Stimulated activated CD4-positive, alpha-beta T cell treated with anti-CD3 and anti-CD28 coated beads, Interleukin-1b, Interleukin-23, amount 100 ng/mL, for 4 hours (primary cell): ENCODE measurements around the gene TPM1.

ENCODE experiments used
- DNase-seq, 2 donors: peaks; one replicate each; pipeline ENCODE4 v3.0.0-alpha.2; 2020; ENCODE audit warnings: low read depth in 2 of 2

The TPM1 gene

DNA sequence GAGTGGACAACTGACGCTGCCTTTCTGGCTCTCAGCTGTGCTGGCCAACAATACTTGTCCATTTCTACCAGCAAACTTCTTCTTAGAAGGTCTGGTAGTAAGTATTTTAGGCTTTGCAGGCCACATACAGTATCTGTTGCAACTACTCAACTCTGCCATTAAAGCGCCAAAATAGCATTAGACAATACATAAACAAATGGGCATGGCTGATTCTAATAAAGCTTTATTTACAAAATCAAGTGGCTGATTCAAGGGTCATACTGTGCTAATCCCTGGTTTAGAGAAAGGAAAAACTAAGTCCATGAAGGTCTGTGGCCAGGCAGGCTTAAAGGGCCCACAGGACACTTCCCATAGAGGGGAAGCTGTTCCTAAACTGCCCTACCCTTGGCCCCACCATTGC lies 26.3 kb upstream of the TPM1 start:
- no peak for DNase-seq

DNA sequence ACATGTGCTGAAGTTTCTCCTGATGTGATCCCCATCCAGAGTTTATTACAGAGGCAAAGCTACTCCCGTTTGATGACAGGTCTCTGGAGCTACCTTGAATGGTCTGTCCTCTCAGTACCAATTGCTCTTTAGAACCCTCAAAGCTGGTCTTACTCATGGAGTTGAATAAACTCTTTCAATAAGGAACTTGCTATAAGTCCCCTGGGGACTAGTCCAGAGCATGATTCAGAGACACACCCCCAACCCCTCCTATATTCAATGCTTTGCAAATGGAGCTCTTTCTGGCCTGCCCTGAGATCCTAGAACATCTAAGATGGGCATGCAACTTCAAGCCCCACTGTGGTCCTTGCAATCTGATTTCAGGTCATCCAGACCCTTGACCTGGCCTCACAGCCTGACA lies 23.9 kb upstream of the TPM1 start:
- DNase-seq: no peak

DNA sequence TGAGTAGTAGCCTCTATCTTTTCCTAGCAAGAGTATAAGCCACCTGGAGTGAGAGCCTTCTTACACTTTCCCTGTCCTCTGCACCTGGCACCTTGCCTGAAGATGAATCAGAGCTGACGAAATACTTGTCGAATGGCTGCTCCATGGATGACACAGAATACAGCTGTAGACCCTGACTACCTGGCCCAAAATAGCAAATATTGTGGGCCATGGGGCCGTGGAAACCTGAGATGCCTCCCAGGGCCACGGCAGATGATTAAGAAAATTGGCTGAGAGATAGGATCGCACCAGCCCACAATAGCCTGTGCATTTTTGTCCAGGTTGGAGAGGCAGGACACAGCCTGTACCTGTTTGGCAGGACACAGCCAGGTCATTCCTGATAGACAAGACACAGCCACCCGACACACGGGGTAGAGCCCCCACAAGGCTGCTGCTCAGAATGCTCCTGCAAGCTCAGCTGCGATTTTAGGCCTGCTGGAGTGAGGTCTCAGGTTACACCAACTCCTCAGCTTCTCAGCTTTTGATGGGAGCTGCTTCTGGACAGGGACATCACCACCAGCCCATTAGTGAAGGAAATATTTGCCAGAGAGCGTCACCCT lies 22.9 kb upstream of the TPM1 start:
- no peak for DNase-seq

DNA sequence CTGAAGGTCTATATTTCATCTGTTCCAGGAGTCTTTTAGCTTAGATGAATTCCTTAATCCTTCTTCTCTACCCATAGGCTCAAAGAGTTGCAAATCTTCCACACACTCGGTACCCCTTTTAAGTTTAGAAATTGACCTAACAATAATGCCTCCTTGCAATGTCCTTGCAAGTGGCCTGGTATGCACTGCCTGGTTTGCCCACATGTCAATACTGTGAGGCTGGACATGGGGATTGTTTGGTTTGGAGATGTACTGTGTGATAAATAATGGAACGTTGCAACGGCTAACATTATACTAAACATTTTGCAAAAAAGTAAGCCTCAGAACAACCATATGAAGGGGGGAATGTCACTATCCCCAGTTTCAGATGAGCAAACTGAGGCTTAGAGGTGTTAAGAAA lies 22.4 kb upstream of the TPM1 start:
- no peak for DNase-seq

DNA sequence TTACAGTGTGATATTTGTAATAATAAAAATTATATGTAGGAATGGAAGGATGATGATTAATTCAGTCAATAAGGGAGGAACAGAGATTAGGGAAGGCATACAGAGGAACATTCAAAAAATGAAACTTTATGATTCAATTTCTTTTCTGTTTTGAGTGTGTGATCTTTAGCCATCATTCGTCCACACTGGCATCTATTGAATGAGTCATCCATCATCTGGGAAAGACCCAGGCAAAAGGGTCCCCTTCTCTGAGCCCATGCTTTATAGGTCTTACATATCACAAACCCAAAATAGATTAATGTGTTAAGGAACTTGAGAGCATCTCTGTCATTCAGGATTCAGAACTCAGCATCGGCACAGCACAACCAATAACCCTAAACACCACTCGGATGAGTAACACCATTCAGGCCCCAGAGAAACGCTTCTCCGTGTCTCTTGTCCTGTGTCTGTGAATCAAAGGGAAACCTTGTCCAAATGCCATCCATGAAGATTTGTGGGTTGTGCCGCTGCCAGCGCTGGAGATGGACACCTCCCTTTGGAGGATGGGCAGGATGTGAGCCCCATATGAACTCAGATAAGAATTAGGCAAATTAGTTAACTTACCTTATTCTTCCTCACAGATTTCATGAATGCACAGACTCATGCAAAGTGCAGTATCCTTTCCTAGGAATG lies 21.7 kb upstream of the TPM1 start:
- no peak for DNase-seq

DNA sequence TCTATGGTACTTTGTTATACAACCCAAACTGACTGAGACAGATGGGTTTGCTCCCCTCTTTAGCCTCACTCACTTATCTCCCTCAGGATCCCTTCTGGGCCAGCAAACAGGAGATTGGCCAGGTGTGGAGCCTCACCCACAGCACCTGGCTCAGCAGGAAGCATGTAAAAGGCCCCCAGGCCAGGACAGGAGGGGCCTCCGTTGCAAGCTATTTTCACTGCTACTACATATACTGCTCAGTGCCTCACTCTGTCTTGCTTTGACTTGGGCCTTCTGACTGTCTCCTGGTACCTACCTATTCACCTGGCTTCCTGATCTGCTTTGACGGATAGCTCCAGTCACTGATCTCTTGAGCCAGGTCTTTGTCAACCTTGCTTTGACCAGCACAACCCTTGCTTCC lies 20.4 kb upstream of the TPM1 start:
- DNase-seq: no peak

DNA sequence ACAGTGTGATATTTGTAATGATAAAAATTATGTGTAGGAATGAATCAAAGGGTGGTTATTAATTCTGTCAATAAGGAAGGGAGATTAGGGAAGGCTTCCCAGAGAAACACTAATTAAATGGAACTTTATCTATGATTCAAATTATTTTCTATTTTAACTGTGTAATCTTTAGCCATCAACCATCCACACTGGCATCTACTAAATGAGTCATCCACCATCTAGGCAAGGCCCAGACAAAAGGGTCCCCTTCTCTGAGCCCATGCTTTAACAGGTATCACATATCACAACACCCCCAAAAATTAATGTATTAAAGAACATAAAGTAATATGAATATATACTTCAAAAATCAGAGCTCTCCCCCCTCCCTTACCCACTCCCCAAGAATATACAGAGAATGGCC lies 19.9 kb upstream of the TPM1 start:
- no peak for DNase-seq

DNA sequence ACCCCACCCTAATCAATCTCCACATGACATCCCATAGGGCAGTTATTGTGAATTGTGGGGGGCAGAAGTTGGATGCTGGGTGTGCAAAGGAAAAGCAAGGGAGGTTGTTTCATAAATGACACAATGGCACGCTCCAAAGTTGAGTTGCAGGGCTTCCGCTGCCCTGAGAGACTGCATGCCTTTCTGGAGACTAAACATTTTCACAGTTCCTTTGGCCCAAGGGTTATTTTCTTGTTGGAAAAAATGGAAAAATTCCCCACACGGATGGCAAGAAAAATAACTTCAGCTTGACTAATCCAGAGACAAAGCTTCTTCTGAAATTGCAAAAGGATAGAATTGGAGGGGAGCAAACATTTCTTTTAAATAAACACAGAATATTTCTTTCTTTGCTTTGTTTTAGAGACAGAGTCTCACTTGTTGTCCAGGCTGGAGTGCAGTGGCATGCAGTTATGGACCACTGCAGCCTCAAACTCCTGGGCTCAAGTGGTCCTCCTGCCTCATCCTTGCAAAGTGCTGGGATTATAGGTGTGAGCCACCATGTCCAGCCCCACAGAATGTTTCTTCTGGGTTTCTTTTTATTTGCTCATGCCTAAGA lies 19.1 kb upstream of the TPM1 start:
- DNase-seq: no peak

DNA sequence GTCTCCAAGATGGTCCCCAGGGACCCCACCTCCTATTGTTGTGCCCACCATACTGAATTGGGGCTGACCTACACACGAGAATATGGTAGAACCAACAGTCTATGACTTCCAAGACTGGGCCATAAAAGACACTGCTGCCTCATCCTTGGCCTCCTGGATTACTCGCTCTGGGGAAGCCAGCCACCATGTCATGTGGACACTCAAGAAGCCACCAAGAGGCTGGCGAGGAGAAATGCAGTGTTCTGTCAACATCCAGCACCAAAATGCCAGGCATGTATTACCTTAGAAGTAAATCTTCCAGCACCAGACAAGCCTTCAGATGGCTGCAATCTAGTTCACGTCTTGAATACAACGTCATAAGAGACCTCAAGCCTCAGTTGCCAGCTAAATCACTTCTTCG lies 17.1 kb upstream of the TPM1 start:
- DNase-seq: no peak

DNA sequence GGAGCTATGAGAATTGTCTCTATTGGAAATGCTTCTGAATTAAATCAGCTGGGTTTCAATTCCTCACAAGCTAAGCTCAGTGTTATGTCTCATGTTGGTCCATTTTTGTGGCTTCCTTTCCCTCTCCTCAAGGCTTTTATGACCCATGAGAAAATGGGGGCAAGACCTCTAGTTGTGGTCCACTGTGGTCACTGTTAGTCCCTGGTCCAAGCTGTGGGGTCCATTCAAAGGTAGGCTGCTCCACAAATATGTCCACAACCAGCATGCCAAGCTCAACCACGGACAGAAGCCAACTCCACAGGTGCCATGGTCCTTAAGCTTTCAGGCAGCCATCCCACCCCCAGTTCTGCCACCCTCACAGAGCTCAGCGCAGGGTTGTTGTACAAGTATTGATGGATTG lies 14.9 kb upstream of the TPM1 start:
- no peak for DNase-seq

DNA sequence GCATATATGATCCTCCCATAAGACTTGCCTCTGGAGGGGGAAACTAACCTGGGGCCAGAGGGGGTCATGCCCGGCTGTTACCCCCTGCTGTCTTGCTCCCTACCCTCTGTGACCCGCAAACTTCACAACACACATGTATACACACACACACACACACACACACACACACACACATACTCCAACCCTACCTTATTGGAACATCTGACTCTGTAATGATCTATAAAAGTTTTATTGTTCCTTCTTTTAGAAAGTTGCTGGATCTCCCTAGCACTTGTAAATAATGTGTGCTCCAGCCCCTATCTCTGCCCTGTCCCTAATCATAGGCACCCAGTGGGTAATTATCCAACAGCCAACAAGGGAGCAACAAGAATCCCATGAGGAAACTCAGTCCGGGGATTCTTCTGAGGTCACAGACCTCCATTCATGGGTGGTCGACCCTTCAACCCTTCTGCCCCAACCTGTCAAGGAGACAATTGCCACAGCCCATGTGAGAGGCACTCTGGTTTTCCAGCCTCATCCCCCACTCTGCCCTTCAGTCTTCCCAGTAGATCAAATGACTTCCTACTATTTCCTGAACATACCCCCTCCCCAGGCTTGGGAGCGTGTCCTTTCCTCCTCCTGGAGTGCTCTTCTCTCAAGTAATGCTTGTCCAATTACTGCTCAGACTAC lies 14.0 kb upstream of the TPM1 start:
- DNase-seq: no peak

DNA sequence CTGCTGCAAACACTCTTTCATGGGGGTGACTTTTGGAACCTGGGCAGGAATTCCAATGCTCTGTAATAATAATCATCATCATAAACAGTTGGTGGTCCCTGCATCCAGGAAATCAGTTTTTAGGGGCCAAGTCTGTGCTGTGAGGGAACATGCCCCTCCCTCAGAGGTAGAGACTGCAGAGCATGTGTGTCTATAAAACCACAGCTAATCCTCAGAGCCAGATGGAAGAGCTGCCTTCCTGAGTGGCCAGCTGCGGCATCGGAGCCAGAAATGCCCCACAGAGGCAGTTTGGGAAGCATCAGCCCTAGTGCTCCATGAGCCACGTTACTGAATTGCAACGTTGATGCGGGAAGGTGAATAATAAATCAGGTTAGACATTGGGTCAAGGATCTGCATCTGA lies 12.9 kb upstream of the TPM1 start:
- DNase-seq: no peak

DNA sequence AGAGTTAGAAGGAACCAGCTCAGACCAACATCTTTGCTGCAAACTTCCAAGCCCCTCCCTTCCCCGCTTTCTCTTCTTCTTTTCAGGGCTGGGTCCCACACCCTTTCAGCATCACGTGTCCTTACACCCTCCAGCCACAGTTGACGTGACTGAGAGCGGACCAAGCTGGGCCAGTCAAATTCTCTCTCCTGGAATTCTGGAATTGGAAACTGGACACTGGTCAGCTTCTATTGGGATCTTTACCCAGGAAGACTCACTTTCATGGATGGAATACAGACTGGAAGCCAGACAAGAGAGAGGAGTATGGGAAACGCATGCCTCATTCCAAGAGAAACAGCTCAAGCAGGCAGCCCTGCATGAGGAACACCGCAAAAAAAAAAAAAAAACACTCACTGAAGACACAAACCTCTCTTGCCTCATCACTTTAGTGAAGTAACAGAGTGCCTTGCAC lies 12.4 kb upstream of the TPM1 start:
- DNase-seq: no peak

DNA sequence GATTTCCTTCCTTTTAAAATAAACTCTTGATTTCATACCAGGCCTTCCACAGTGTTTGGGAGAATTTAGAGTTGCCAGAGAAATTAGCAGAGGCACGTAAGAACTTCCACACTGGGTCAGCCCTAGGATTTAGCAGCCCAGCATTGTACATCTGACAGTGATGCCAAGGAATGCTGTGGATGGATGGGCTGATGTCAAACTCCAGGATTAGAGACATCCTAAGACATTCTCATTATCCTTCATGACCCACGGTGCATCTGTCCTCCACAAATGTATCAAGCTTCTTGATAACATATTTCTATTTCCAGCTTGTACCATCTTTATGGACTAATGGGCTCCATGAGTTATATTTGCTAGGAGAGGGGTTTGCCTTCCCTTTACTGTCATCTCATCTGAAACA lies 8.0 kb upstream of the TPM1 start:
- no peak for DNase-seq

DNA sequence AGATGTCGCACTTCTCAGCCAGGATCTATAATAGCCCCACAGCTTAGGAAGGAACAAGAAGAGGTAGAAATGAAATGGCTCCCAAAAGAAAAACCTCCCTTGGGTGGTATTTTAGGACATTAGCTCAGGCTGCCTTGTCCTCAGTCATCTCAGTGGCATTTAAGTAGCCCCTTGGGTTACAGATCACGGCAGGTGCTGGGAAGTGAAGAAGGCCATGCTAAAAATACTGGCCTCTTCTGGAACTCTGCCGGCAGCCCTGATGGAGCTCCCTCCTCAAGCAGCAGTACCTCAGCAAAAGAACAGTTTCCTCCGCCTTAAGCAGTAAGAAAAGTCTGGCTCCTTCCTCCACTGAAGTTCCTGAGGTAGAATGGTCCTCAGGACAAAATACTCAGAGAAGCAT lies 7.3 kb upstream of the TPM1 start:
- no peak for DNase-seq

DNA sequence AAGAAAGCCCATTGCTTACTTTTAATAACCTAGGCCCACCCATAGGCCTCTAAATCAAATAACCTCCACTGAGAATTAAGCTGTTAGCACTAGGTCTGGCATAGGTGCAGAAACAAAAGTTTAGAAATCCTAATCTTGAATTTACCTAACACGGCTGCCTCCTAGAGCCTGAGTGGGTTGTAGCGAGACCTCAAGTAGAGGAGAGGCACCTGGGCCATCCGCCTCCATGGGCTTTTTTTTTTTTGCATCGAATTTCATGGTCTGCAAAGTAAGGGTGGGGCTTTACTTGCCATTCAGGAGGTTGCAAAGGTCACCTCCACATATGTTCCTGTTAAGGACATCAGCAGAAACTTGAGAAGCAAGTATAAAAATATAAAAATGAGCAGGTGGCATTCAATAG lies 6.6 kb upstream of the TPM1 start:
- DNase-seq: no peak

DNA sequence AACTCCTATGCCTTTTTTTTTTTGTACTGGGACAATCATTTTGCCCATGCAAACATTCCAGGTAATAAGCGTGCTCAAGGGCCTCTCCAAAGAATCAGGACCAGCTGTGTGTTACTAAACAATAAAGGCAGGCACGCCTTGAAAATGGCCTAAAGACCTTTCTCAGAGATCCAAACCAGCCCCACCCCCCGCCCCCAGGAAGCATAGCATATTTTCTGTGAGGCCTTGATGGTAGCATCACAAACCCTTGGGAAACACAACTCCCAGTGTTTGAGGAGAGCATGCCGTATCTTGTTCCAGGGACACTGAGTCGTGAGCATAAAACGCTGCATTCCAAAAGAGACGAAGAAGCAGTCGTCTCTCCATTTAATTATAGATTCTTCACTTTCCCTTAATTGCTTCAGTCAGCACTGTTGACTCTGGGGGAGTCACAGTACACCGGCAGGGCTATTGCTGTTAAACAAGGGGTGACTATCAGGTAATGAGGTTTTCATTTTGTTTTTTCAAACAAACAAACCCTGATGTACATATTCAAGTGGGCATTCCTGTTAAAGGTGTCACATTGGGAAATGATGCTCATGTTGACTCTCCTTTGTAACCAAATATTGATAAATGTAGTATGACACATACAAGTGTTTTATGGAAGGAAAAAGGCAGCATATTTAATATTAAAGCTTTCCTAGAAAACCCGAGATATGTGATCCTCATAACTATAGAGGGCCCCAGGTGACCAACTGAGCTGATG lies 4.4 kb upstream of the TPM1 start:
- no peak for DNase-seq

DNA sequence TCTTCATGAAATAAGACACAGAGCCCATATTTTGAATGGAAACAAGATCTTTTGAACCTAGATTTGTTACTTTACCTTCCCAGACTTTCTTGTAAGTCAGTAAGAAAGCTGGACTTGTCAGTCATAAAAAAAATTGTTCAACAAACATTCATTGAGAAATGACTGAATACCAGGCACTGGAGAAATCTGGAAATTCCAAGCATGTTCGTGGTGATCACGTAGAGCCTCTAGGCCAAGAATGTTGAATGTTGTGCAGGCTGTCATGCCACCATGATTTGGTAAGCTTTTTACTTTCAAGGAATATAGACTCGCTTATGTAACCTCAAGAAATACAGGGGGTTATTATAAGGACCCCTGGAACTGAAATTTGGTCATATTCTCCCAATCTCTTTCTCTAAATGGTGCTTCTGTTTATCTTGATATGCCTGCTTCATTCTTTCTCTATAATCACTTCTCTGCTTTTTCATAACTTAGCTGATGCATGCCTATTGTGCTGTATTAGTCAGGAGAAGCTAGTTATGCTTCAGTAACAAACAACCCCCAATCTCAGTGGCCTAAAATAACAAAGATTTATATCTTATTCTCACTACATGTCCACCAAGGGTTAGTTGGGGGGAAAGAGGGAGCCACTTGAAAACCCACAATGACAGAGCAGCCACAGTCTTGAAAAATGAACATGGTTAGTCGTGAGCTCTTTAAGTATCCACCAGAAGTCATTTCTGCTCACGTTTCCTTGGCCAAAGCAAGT lies 3.4 kb upstream of the TPM1 start:
- no peak for DNase-seq

DNA sequence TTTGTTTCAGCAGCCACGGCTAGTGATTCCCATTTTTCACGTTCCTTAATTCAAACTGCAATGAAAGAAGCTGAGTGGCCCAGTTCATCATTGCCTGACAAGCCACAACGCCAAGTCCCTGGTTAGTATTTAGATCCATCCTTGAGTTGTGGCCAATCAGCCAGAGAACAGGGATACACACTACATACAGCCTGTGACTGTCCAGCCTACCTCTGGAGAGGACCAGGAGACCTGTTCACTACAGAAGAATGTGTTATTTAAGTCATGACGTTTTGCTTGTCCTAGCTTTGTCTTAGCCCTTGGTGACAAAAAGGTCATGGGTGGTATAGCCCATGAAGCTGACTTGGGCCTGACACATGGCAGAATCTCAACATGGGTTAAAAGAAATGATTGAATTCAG lies 2.7 kb upstream of the TPM1 start:
- no peak for DNase-seq

DNA sequence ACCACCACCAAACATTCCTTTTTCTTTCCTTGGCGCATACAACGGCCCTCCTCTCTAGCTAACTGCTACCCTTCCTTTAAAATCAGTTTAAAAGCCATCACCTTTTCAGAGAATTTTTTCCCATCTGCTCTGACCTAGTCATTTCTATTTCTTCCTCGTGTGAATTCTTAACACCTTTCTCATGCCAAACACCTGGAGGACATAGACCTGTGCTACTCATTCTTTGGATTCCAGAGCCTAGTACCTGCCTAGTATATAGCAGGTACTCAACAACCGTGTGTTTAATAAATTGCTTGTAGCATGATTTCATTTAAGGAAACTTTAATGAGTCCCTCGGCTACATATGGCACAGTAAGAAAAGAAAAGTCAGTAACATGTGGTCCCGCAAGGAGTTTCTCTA lies 2.0 kb upstream of the TPM1 start:
- DNase-seq: no peak

DNA sequence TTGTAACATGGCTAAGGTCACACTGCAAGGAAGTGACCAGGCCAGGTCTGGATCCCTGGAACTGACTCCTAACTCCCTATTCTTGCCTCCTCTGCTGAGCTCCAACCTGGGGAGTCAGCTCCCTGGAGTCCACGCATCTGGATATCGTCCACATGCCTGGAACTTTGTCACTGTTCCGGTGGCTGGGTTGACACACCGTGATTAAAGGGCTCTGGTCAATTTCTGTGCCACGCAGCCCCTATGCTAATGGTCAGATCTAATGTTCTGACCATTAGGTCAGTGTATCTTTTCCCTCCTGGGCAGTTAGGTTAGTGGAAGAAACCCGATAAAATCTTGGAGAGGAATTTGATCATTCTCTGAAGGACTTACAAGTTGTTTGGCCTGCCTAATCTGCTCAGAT lies 1.6 kb upstream of the TPM1 start:
- DNase-seq: no peak
